ENCODE results near the gene POLR2L. TPM values are rescaled to one million over a fixed set of nuclear protein-coding genes. Genes with fewer than 3 reads are reported as not detected.

The POLR2L gene
- total RNA-seq, 1 experiment from 2014 or later: 99.7 TPM

DNA sequence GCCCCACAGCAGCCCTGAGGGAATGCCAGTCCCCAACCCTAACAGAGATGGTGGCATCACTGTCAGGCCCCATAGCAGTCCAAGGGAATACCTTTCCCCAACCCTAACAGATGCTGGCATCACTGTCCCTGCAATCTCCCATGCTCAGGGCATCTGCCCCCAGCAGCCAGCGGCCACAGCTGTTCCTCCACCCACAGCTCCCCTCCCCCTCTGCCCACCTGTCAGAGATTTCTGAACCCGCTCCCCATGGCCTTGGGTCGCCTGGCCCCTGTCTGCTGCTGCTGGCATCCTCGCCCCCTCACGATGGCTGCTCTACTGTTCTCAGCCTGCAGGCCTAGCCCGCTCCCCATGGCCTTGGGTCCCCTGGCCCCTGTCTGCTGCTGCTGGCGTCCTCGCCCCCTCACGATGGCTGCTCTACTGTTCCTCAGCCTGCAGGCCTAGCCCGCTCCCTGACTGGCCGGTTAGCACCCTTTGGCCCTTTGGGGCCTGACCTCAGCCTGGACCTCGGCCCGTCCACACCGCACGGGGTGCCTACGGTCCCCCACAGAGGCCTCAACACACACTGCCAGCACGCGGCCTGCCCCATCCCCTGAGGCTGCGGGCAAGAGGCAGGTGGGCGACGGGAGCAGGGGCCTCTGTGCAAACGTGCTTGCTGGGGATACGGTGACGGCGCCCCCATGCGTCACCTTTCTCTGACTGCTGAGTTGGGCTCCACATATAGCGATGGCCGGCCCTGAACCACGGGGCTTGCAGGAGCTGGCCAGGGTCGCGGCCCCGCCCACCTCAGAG lies 47.6 kb upstream of the POLR2L start:
- Histone ChIP-seq H3F3A (ENCODE audit: insufficient read depth, low read depth) (no peaks in the 10 kb centered on the region), H3K36me3 (ENCODE audit: low read depth) (no peaks in the 10 kb centered on the region), H3K4me3 (no peak overlapping the region), H4K20me1 (ENCODE audit: insufficient read depth) (no peaks in the 10 kb centered on the region), H3K27me3 (ENCODE audit: insufficient read depth, low read depth) (no peaks in the 10 kb centered on the region), H3K27ac (no peak overlapping the region), H3K4me2 (no peak overlapping the region), H3K4me1 (replicated peaks; ENCODE audit: insufficient read depth) (no peaks in the 10 kb centered on the region), H2AFZ (no peak overlapping the region), H3K79me2 (ENCODE audit: low read depth) (no peaks in the 10 kb centered on the region), H3K9me3 (ENCODE audit: insufficient read depth, low read depth) (no peaks in the 10 kb centered on the region), H3K9me2 (ENCODE audit: insufficient read depth) (no peaks in the 10 kb centered on the region)
- intact Hi-C loops (cut with micrococcal nuclease; ENCODE audit: unreplicated experiment): no loop called here
- DNase-seq: no peak
- ChIA-PET POLR2A (ENCODE audit: unreplicated experiment) (no interaction called here), CTCF (no interaction called here)
- BruUV-seq (replicated peaks): no TSS peak
- TF ChIP-seq EZH2 (IDR thresholded peaks at IDR 0.05; ENCODE audit: low read depth): no peak
- no peak for TF ChIP-seq CTCF (conservative IDR thresholded peaks at IDR 0.05)

DNA sequence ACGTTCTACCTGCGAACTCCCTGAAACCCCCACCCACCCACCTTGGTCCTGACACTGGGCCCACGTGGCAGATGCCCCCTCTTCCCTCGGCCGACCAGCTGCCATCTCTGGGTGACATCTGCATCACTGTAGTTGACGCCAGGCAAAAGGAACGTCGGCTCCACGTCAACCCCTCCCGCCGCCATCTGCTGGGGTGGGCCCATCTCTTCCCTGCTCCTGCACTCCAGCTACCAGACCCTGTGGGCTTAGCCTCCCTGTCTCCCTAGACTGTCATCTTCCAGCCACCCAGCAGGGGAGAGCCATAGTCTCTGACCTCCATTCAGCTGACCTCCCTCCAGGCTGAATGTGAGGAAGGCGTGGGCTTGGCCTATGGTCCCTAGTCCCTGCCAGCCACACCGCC lies 46.9 kb upstream of the POLR2L start:
- Histone ChIP-seq H3K4me2 (no peak overlapping the region), H3K4me1 (replicated peaks; ENCODE audit: insufficient read depth) (no peaks in the 10 kb centered on the region), H3K27me3 (ENCODE audit: insufficient read depth, low read depth) (no peaks in the 10 kb centered on the region), H3K9me2 (ENCODE audit: insufficient read depth) (no peaks in the 10 kb centered on the region), H3F3A (ENCODE audit: insufficient read depth, low read depth) (no peaks in the 10 kb centered on the region), H3K36me3 (ENCODE audit: low read depth) (no peaks in the 10 kb centered on the region), H4K20me1 (ENCODE audit: insufficient read depth) (no peaks in the 10 kb centered on the region), H3K79me2 (ENCODE audit: low read depth) (no peaks in the 10 kb centered on the region), H3K9me3 (ENCODE audit: insufficient read depth, low read depth) (no peaks in the 10 kb centered on the region), H3K27ac (no peak overlapping the region), H3K4me3 (no peak overlapping the region), H2AFZ (no peak overlapping the region)
- DNase-seq: no peak
- ChIA-PET POLR2A (ENCODE audit: unreplicated experiment) (no interaction called here), CTCF (no interaction called here)
- intact Hi-C loops (cut with micrococcal nuclease; ENCODE audit: unreplicated experiment): no loop called here
- TF ChIP-seq CTCF (conservative IDR thresholded peaks at IDR 0.05) (no peak), EZH2 (IDR thresholded peaks at IDR 0.05; ENCODE audit: low read depth) (no peak)
- no TSS peak for BruUV-seq (replicated peaks)

- no peaks in the 10 kb centered on the region for H3K4me1 ChIP-seq (replicated peaks; ENCODE audit: insufficient read depth)
- no peaks in the 10 kb centered on the region for H3K9me2 ChIP-seq (ENCODE audit: insufficient read depth)
- H3K27ac ChIP-seq: no peak overlapping the region
- H2AFZ ChIP-seq: no peak overlapping the region
- H4K20me1 ChIP-seq (ENCODE audit: insufficient read depth): no peaks in the 10 kb centered on the region
- ChIA-PET POLR2A (ENCODE audit: unreplicated experiment) (no interaction called here), CTCF (no interaction called here)
- H3K4me3 ChIP-seq: no peak overlapping the region
- H3F3A ChIP-seq (ENCODE audit: insufficient read depth, low read depth): no peaks in the 10 kb centered on the region
- DNase-seq: no peak
- TF ChIP-seq CTCF (conservative IDR thresholded peaks at IDR 0.05): no peak
- no peak for TF ChIP-seq EZH2 (IDR thresholded peaks at IDR 0.05; ENCODE audit: low read depth)
- H3K27me3 ChIP-seq (ENCODE audit: insufficient read depth, low read depth): no peaks in the 10 kb centered on the region
- H3K4me2 ChIP-seq: no peak overlapping the region
- intact Hi-C loops (cut with micrococcal nuclease; ENCODE audit: unreplicated experiment): no loop called here
- no peaks in the 10 kb centered on the region for H3K36me3 ChIP-seq (ENCODE audit: low read depth)
- H3K79me2 ChIP-seq (ENCODE audit: low read depth): no peaks in the 10 kb centered on the region
- no TSS peak for BruUV-seq (replicated peaks)
- H3K9me3 ChIP-seq (ENCODE audit: insufficient read depth, low read depth): no peaks in the 10 kb centered on the region
These were observed 46.2 kb upstream of the POLR2L start for GRCh38 chr11:888310-889212.

All from PC-9 (cell line).